HEK293 (cell line): ENCODE data around the gene PRSS22.

Experiments
- BCL6B ChIP-seq: fragments of 450-650 bp; formaldehyde crosslinking; IDR thresholded peaks from 2 replicates; pipeline ENCODE4 v1.5.1; 2017; ENCODE audit warnings: missing biosample characterization, missing genetic modification characterization
- GFI1B ChIP-seq: fragments of 450-650 bp; formaldehyde crosslinking; IDR thresholded peaks from 2 replicates; pipeline ENCODE4 v1.5.1; 2016; ENCODE audit warnings: missing biosample characterization, missing genetic modification characterization
- IKZF3 ChIP-seq: fragments of 450-650 bp; IDR thresholded peaks from 2 replicates; pipeline ENCODE4 v1.5.0; 2018; ENCODE audit warnings: missing biosample characterization, mild to moderate bottlenecking, missing genetic modification characterization, moderate library complexity
- KLF16 ChIP-seq: fragments of 450-650 bp; formaldehyde crosslinking; IDR thresholded peaks from 2 replicates; pipeline ENCODE4 v1.5.1; 2017; ENCODE audit warnings: missing biosample characterization, missing genetic modification characterization
- OSR2 ChIP-seq: fragments of 450-650 bp; formaldehyde crosslinking; IDR thresholded peaks from 2 replicates; pipeline ENCODE4 v1.5.1; 2016; ENCODE audit warnings: missing biosample characterization, missing genetic modification characterization
- OVOL3 ChIP-seq: fragments of 450-650 bp; formaldehyde crosslinking; IDR thresholded peaks from 2 replicates; pipeline ENCODE4 v1.5.1; 2016; ENCODE audit warnings: missing biosample characterization, missing genetic modification characterization
- PRDM10 ChIP-seq: fragments of 450-650 bp; formaldehyde crosslinking; IDR thresholded peaks from 2 replicates; pipeline ENCODE4 v1.5.1; 2016; ENCODE audit warnings: missing biosample characterization, missing genetic modification characterization
- SCRT2 ChIP-seq: fragments of 450-650 bp; formaldehyde crosslinking; IDR thresholded peaks from 2 replicates; pipeline ENCODE4 v1.5.1; 2016; ENCODE audit warnings: missing biosample characterization, missing genetic modification characterization
- ZBTB21 ChIP-seq: fragments of 450-650 bp; formaldehyde crosslinking; IDR thresholded peaks from 2 replicates; pipeline ENCODE4 v1.5.1; 2017; ENCODE audit warnings: missing biosample characterization, missing genetic modification characterization
- ZEB2 ChIP-seq: fragments of 450-650 bp; formaldehyde crosslinking; IDR thresholded peaks from 2 replicates; pipeline ENCODE4 v1.5.1; 2016; ENCODE audit warnings: missing biosample characterization, missing genetic modification characterization
- ZNF121 ChIP-seq: fragments of 450-650 bp; formaldehyde crosslinking; IDR thresholded peaks from 2 replicates; pipeline ENCODE4 v1.5.1; 2016; ENCODE audit warnings: missing biosample characterization, missing genetic modification characterization
- ZNF133 ChIP-seq: fragments of 450-650 bp; formaldehyde crosslinking; IDR thresholded peaks from 2 replicates; pipeline ENCODE4 v1.5.1; 2016; ENCODE audit warnings: missing biosample characterization, missing genetic modification characterization
- ZNF146 ChIP-seq: fragments of 450-650 bp; formaldehyde crosslinking; IDR thresholded peaks from 2 replicates; pipeline ENCODE4 v1.5.1; 2016; ENCODE audit warnings: missing biosample characterization, missing genetic modification characterization
- ZNF26 ChIP-seq: fragments of 450-650 bp; formaldehyde crosslinking; IDR thresholded peaks from 2 replicates; pipeline ENCODE4 v1.5.1; 2016; ENCODE audit warnings: missing biosample characterization, missing genetic modification characterization
- ZNF350 ChIP-seq: fragments of 450-650 bp; formaldehyde crosslinking; IDR thresholded peaks from 2 replicates; pipeline ENCODE4 v1.5.0; 2017; ENCODE audit warnings: missing biosample characterization, mild to moderate bottlenecking, missing genetic modification characterization
- ZNF37A ChIP-seq: fragments of 450-650 bp; IDR thresholded peaks from 2 replicates; pipeline ENCODE4 v1.5.1; 2018; ENCODE audit warnings: missing biosample characterization, missing genetic modification characterization
- ZNF394 ChIP-seq: fragments of 450-650 bp; formaldehyde crosslinking; IDR thresholded peaks from 2 replicates; pipeline ENCODE4 v1.5.1; 2016; ENCODE audit warnings: missing biosample characterization, missing genetic modification characterization, mild to moderate bottlenecking, moderate library complexity, borderline replicate concordance
- ZNF514 ChIP-seq: fragments of 450-650 bp; formaldehyde crosslinking; IDR thresholded peaks from 2 replicates; pipeline ENCODE4 v1.5.1; 2016; ENCODE audit warnings: missing biosample characterization, missing genetic modification characterization
- ZNF623 ChIP-seq: fragments of 450-650 bp; formaldehyde crosslinking; IDR thresholded peaks from 2 replicates; pipeline ENCODE4 v1.5.1; 2016; ENCODE audit warnings: missing biosample characterization, missing genetic modification characterization
- ZNF645 ChIP-seq: fragments of 450-650 bp; formaldehyde crosslinking; IDR thresholded peaks from 2 replicates; pipeline ENCODE4; 2016; ENCODE audit warnings: missing biosample characterization, missing genetic modification characterization
- ZNF660 ChIP-seq: fragments of 450-650 bp; IDR thresholded peaks from 2 replicates; pipeline ENCODE4 v1.5.1; 2018; ENCODE audit warnings: missing biosample characterization, mild to moderate bottlenecking, missing genetic modification characterization
- ZNF664 ChIP-seq: fragments of 450-650 bp; formaldehyde crosslinking; IDR thresholded peaks from 2 replicates; pipeline ENCODE4 v1.5.1; 2016; ENCODE audit warnings: missing biosample characterization, missing genetic modification characterization
- ZNF747 ChIP-seq: fragments of 450-650 bp; formaldehyde crosslinking; IDR thresholded peaks from 2 replicates; pipeline ENCODE4 v1.5.1; 2016; ENCODE audit warnings: missing biosample characterization, missing genetic modification characterization
- ZNF830 ChIP-seq: fragments of 450-650 bp; IDR thresholded peaks from 2 replicates; pipeline ENCODE4 v1.5.0; 2018; ENCODE audit warnings: missing biosample characterization, missing genetic modification characterization, low read depth, mild to moderate bottlenecking, moderate library complexity
- ZNF843 ChIP-seq: fragments of 450-650 bp; formaldehyde crosslinking; IDR thresholded peaks from 2 replicates; pipeline ENCODE4 v1.5.1; 2016; ENCODE audit warnings: missing biosample characterization, missing genetic modification characterization
- TF ChIP-seq, protein P1 (sequence below): fragments of 450-650 bp; formaldehyde crosslinking; IDR thresholded peaks from 2 replicates; pipeline ENCODE4 v1.5.1; 2016; ENCODE audit warnings: missing biosample characterization, missing genetic modification characterization
- TF ChIP-seq, protein P2 (sequence below): fragments of 450-650 bp; formaldehyde crosslinking; IDR thresholded peaks from 2 replicates; pipeline ENCODE4 v1.5.1; 2016; ENCODE audit warnings: missing biosample characterization, missing genetic modification characterization
- TF ChIP-seq, protein P3 (sequence below): fragments of 450-650 bp; formaldehyde crosslinking; IDR thresholded peaks from 2 replicates; pipeline ENCODE4 v1.5.1; 2016; ENCODE audit warnings: missing biosample characterization, missing genetic modification characterization

PRSS22 gene

DNA sequence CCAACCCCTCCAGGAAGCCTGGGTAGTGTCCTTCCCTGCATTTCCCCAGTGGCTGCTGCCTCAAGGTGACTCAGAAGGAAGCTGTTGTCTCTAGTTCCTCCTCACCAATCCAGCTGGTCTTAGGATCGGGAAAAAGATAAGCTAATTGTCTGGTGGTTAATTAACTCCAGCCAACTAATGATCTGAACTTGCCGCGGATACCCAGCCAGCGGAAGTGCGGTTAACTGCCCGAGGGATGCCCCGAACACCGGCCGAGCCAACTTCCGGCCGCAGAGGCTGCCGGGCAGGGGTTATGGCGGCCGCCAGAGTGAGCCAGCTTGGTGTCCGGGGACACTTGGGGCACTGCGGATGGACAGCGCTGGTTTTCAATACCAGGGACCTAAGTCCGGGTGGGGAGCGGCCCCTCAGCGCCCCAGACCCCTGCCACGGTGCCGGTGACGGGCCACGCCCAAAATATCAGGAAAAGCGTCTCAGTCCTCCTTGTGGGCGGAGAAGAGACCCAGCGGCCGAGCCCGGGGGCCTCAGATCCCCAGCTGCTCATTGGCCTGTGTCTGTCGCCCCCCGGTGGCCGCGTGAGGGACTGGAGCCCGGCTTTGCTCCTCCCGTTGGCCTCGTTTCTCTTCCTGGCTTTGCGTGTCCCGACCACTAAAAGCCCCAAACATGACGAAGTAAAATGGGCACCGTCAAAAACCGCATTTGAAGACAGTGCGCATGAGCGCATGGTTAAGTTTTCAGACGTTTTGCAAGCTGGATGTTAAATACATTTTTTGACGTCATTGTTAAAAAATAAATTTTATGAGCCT is 10.2 kb upstream of the PRSS22 start (continued):
- TF ChIP-seq PRDM10 (tag by site-specific recombination) (0 out of 2 replicates have a peak, but pooled peaks have one; percentile 28), ZEB2 (tag by site-specific recombination) (peak; percentile 90), ZNF660 (tag by site-specific recombination) (peak; percentile 53), GFI1B (tag by site-specific recombination) (no peak), ZNF394 (peak; percentile 81), ZNF747 (tag by site-specific recombination) (no peak), ZNF830 (tag by site-specific recombination) (no peak), ZNF623 (tag by site-specific recombination) (no peak), KLF16 (tag by site-specific recombination) (peak; percentile 62), IKZF3 (tag by site-specific recombination) (peak; percentile 63), ZBTB21 (tag by site-specific recombination) (0 out of 2 replicates have a peak, but pooled peaks have one; percentile 74), ZNF664 (tag by site-specific recombination) (no peak), SCRT2 (tag by site-specific recombination) (no peak), BCL6B (no peak), ZNF37A (tag by site-specific recombination) (no peak), ZNF843 (tag by site-specific recombination) (peak; percentile 50; the same call in 1 of the 2 replicates), ZNF514 (tag by site-specific recombination) (no peak), OSR2 (no peak), ZNF133 (tag by site-specific recombination) (no peak), ZNF645 (tag by site-specific recombination) (no peak; the same call in 1 of the 2 replicates), OVOL3 (tag by site-specific recombination) (no peak), ZNF350 (no peak), ZNF121 (tag by site-specific recombination) (no peak), ZNF146 (no peak), ZNF26 (tag by site-specific recombination) (no peak)
- TF ChIP-seq, protein P1, sequence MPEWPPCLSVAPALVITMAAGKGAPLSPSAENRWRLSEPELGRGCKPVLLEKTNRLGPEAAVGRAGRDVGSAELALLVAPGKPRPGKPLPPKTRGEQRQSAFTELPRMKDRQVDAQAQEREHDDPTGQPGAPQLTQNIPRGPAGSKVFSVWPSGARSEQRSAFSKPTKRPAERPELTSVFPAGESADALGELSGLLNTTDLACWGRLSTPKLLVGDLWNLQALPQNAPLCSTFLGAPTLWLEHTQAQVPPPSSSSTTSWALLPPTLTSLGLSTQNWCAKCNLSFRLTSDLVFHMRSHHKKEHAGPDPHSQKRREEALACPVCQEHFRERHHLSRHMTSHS (tag by site-specific recombination), result no peak
- TF ChIP-seq, protein P2, sequence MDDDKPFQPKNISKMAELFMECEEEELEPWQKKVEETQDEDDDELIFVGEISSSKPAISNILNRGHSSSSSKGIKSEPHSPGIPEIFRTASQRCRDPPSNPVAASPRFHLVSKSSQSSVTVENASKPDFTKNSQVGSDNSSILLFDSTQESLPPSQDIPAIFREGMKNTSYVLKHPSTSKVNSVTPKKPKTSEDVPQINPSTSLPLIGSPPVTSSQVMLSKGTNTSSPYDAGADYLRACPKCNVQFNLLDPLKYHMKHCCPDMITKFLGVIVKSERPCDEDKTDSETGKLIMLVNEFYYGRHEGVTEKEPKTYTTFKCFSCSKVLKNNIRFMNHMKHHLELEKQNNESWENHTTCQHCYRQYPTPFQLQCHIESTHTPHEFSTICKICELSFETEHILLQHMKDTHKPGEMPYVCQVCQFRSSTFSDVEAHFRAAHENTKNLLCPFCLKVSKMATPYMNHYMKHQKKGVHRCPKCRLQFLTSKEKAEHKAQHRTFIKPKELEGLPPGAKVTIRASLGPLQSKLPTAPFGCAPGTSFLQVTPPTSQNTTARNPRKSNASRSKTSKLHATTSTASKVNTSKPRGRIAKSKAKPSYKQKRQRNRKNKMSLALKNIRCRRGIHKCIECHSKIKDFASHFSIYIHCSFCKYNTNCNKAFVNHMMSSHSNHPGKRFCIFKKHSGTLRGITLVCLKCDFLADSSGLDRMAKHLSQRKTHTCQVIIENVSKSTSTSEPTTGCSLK (tag by site-specific recombination), result no peak
- TF ChIP-seq, protein P3, sequence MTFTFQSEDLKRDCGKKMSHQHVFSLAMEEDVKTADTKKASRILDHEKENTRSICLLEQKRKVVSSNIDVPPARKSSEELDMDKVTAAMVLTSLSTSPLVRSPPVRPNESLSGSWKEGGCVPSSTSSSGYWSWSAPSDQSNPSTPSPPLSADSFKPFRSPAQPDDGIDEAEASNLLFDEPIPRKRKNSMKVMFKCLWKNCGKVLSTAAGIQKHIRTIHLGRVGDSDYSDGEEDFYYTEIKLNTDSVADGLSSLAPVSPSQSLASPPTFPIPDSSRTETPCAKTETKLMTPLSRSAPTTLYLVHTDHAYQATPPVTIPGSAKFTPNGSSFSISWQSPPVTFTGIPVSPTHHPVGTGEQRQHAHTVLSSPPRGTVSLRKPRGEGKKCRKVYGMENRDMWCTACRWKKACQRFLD (tag by site-specific recombination), result no peak
